K562 treated with DMSO at 1 percent for 48 hours (cell line): Measurements from ENCODE around the gene ZNF8. TPM values are rescaled to one million over a fixed set of nuclear protein-coding genes. Genes with fewer than 3 reads are reported as not detected.

ENCODE experiments used
- total RNA-seq: library from RNA; unstranded; fragments of 300-600 nt; gene quantifications from 2 replicates; pipeline ENCODE4 v1.2.3, GENCODE V29; 2022; ENCODE audit warnings: low replicate concordance; ENCODE audit errors: extremely low read depth

The ZNF8 gene
- total RNA-seq: not detected in 2 replicates

GRCh38 chr19:58278541-58279041 lies at the start of gene ZNF8:
Gene ZNF8, plus strand, starts transcription at chr19:58278955. Its CDS starts 127 bp downstream, at chr19:58279082.

GRCh38 chr19:58305065-58305931 lies 26.5 kb downstream of the ZNF8 start, which contains the start of gene ERVK3-1:
Gene ERVK3-1, plus strand, starts transcription at chr19:58305377. Its CDS starts 6,792 bp downstream, at chr19:58312169.

GRCh38 chr19:58326914-58327726 lies 48.4 kb downstream of the ZNF8 start, which contains the start of gene ZSCAN22:
Gene ZSCAN22, plus strand, starts transcription at chr19:58326994. Its CDS starts 7,809 bp downstream, at chr19:58334803.

Other genes with a start within 250 kb of the ZNF8 start
- gene ZSCAN1, start 244.9 kb upstream of the ZNF8 start, total RNA-seq: not detected in 2 replicates
- gene ZNF135, start 219.7 kb upstream of the ZNF8 start, total RNA-seq: not detected in 2 replicates
- gene ZSCAN18, start 180.7 kb upstream of the ZNF8 start, total RNA-seq: not detected in 2 replicates
- not detected in 2 replicates for gene ZNF329, start 128.2 kb upstream of the ZNF8 start, total RNA-seq
- gene ZNF274, start 95.9 kb upstream of the ZNF8 start, total RNA-seq: not detected in 2 replicates
- not detected in 2 replicates for gene ZNF544, start 50.0 kb upstream of the ZNF8 start, total RNA-seq
- not detected in 2 replicates for gene ERVK3-1, start 26.4 kb downstream of the ZNF8 start, total RNA-seq
- gene ZSCAN22, start 48.0 kb downstream of the ZNF8 start, total RNA-seq: not detected in 2 replicates
- not detected in 2 replicates for gene A1BG, start 74.5 kb downstream of the ZNF8 start, total RNA-seq
- gene ZNF497, start 83.8 kb downstream of the ZNF8 start, total RNA-seq: not detected in 2 replicates
- not detected in 2 replicates for gene ZNF837, start 102.1 kb downstream of the ZNF8 start, total RNA-seq
- gene RPS5, start 108.3 kb downstream of the ZNF8 start, total RNA-seq: 2,923 and 3,134 TPM in 2 replicates
- gene RNF225, start 116.7 kb downstream of the ZNF8 start, total RNA-seq: not detected in 2 replicates
- not detected in 2 replicates for gene ZNF584, start 129.7 kb downstream of the ZNF8 start, total RNA-seq
- gene ZNF132, start 161.2 kb downstream of the ZNF8 start, total RNA-seq: not detected in 2 replicates
- not detected in 2 replicates for gene ZNF324B, start 172.7 kb downstream of the ZNF8 start, total RNA-seq
- gene ZNF324, start 188.1 kb downstream of the ZNF8 start, total RNA-seq: 167 TPM in 1 of 2 replicates, not detected in the other
- not detected in 2 replicates for gene ZNF446, start 197.4 kb downstream of the ZNF8 start, total RNA-seq
- not detected in 2 replicates for gene SLC27A5, start 233.0 kb downstream of the ZNF8 start, total RNA-seq
- gene ZBTB45, start 240.9 kb downstream of the ZNF8 start, total RNA-seq: not detected in 2 replicates